Measurements from ENCODE around the gene GABRR3. TPM values are rescaled to one million over a fixed set of nuclear protein-coding genes. Genes with fewer than 3 reads are reported as not detected.

GABRR3 gene
- total RNA-seq, 1 experiment from 2014 or later, result not detected

DNA sequence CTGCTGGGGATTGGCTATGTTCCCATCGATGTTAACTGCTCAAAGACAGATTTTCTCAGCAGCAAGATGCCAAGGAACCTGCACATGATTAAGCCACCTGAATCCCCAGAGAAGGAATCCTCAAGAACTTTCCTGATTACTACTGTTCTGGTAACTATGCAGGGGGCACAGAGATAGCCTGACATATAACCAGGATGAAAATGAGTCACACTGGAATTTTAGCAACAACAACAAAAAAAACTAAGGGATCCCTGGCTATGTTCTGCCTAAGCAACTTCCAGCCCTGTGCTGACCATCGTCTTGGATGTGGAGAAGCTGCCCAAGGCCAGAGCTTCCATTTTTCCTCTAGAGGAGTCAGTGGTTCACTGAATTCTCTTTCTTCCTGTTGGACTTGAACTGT is 76.7 kb downstream of the GABRR3 start:
- ChIA-PET CTCF (no interaction called here), POLR2A (no interaction called here)
- Histone ChIP-seq H3K9me3 (ENCODE audit: control insufficient read depth, insufficient read depth, low read depth, low read length) (no peaks in the 10 kb centered on the region), H3K4me1 (ENCODE audit: control insufficient read depth, insufficient read depth, low read length) (no peaks in the 10 kb centered on the region), H3K27ac (ENCODE audit: low read length) (no peak overlapping the region), H3K4me3 (ENCODE audit: low read depth in 2 of 2, low read length in 2 of 2) (no peak overlapping the region), H3K36me3 (ENCODE audit: control insufficient read depth, insufficient read depth, low read length) (peaks cover 16% of the 10 kb centered on the region), H3K27me3 (ENCODE audit: control insufficient read depth, insufficient read depth, low read length) (no peaks in the 10 kb centered on the region)
- intact Hi-C loops (cut with micrococcal nuclease; ENCODE audit: unreplicated experiment), result no loop called here
- TF ChIP-seq TCF7L2 (IDR thresholded peaks at IDR 0.05; ENCODE audit: low read depth, low read length) (no peak), POLR2AphosphoS5 (IDR thresholded peaks at IDR 0.05; ENCODE audit: low read depth, low read length) (no peak), SIN3A (IDR thresholded peaks at IDR 0.05; ENCODE audit: borderline replicate concordance, insufficient read depth, low read depth, low read length) (no peak)
- TF ChIP-seq, protein P1, sequence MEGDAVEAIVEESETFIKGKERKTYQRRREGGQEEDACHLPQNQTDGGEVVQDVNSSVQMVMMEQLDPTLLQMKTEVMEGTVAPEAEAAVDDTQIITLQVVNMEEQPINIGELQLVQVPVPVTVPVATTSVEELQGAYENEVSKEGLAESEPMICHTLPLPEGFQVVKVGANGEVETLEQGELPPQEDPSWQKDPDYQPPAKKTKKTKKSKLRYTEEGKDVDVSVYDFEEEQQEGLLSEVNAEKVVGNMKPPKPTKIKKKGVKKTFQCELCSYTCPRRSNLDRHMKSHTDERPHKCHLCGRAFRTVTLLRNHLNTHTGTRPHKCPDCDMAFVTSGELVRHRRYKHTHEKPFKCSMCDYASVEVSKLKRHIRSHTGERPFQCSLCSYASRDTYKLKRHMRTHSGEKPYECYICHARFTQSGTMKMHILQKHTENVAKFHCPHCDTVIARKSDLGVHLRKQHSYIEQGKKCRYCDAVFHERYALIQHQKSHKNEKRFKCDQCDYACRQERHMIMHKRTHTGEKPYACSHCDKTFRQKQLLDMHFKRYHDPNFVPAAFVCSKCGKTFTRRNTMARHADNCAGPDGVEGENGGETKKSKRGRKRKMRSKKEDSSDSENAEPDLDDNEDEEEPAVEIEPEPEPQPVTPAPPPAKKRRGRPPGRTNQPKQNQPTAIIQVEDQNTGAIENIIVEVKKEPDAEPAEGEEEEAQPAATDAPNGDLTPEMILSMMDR (IDR thresholded peaks at IDR 0.05), result no peak
- TF ChIP-seq, protein P2, sequence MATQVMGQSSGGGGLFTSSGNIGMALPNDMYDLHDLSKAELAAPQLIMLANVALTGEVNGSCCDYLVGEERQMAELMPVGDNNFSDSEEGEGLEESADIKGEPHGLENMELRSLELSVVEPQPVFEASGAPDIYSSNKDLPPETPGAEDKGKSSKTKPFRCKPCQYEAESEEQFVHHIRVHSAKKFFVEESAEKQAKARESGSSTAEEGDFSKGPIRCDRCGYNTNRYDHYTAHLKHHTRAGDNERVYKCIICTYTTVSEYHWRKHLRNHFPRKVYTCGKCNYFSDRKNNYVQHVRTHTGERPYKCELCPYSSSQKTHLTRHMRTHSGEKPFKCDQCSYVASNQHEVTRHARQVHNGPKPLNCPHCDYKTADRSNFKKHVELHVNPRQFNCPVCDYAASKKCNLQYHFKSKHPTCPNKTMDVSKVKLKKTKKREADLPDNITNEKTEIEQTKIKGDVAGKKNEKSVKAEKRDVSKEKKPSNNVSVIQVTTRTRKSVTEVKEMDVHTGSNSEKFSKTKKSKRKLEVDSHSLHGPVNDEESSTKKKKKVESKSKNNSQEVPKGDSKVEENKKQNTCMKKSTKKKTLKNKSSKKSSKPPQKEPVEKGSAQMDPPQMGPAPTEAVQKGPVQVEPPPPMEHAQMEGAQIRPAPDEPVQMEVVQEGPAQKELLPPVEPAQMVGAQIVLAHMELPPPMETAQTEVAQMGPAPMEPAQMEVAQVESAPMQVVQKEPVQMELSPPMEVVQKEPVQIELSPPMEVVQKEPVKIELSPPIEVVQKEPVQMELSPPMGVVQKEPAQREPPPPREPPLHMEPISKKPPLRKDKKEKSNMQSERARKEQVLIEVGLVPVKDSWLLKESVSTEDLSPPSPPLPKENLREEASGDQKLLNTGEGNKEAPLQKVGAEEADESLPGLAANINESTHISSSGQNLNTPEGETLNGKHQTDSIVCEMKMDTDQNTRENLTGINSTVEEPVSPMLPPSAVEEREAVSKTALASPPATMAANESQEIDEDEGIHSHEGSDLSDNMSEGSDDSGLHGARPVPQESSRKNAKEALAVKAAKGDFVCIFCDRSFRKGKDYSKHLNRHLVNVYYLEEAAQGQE (IDR thresholded peaks at IDR 0.05; ENCODE audit: insufficient read depth in 1 of 2, low read depth in 2 of 2, low read length in 1 of 2), result no peak
- no peak for ATAC-seq
- in situ Hi-C loops (cut with HindIII; ENCODE audit: low pct_unique_long_range_greater_than_20kb, low sequenced_read_pairs), result no loop called here
- no TSS peak for BruUV-seq (replicated peaks)
- no peak for DNase-seq (ENCODE audit: low read depth, low spot score)

DNA sequence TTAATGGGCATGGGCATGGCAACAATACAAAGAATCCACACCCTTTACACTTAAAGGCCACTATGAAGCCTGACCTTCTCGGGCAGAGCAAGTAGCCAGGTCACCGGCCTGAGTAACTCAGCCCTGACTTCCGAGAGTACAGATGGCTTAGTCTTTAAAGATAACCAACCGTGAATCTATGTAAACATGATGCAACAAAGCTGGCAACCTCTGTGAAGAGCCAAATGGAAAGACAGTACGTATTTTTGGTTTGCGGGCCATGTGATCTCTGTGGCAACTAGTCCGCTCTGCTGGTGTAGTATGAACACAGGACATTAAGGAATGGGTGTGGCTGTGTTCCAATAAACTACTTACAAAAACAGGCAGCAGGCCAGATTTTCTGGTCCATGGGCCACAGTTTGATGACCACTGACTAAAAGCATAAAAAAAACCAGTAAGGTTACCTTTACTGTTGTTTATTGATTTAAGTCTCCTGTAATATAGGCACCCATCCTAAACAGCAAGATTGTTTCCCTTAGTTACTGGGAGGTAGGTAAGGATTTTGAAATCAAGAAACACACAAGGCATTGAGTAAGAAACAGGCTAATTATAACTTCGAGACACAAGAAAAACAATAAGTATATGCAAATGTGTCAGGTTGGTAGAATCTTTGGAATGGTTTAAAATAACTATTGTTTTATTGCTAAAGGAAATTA is 77.4 kb downstream of the GABRR3 start:
- peaks cover 16% of the 10 kb centered on the region for H3K36me3 ChIP-seq (ENCODE audit: control insufficient read depth, insufficient read depth, low read length)
- BruUV-seq (replicated peaks), result no TSS peak
- intact Hi-C loops (cut with micrococcal nuclease; ENCODE audit: unreplicated experiment), result no loop called here
- ChIA-PET POLR2A (no interaction called here), CTCF (no interaction called here)
- no peaks in the 10 kb centered on the region for H3K27me3 ChIP-seq (ENCODE audit: control insufficient read depth, insufficient read depth, low read length)
- H3K4me3 ChIP-seq (ENCODE audit: low read depth in 2 of 2, low read length in 2 of 2), result no peak overlapping the region
- in situ Hi-C loops (cut with HindIII; ENCODE audit: low pct_unique_long_range_greater_than_20kb, low sequenced_read_pairs), result no loop called here
- TF ChIP-seq, protein P1 (IDR thresholded peaks at IDR 0.05), result no peak
- TF ChIP-seq SIN3A (IDR thresholded peaks at IDR 0.05; ENCODE audit: borderline replicate concordance, insufficient read depth, low read depth, low read length) (no peak), TCF7L2 (IDR thresholded peaks at IDR 0.05; ENCODE audit: low read depth, low read length) (no peak), POLR2AphosphoS5 (IDR thresholded peaks at IDR 0.05; ENCODE audit: low read depth, low read length) (no peak)
- TF ChIP-seq, protein P2 (IDR thresholded peaks at IDR 0.05; ENCODE audit: insufficient read depth in 1 of 2, low read depth in 2 of 2, low read length in 1 of 2), result no peak
- no peak overlapping the region for H3K27ac ChIP-seq (ENCODE audit: low read length)
- H3K9me3 ChIP-seq (ENCODE audit: control insufficient read depth, insufficient read depth, low read depth, low read length), result no peaks in the 10 kb centered on the region
- no peaks in the 10 kb centered on the region for H3K4me1 ChIP-seq (ENCODE audit: control insufficient read depth, insufficient read depth, low read length)
- no peak for DNase-seq (ENCODE audit: low read depth, low spot score)
- no peak for ATAC-seq

Measured in Panc1 (cell line).